PC-9 (cell line): ENCODE measurements around the gene LOXL1. TPM values are rescaled to one million over a fixed set of nuclear protein-coding genes. Genes with fewer than 3 reads are reported as not detected.
"Not testable (repeated sequence)": the region's sequence is repeated elsewhere in the genome, so short reads cannot be mapped to it uniquely, and the experiment has no call there.

Source experiments
- BruUV-seq: library from RNA; stranded (reverse); fragments of 400-500 nt; replicated peaks from 2 replicates; lab custom pipeline; 2021; lab: Mats Ljungman, UMichigan
- CTCF ChIA-PET: fragments of 300-600 bp; sonication (Branson Sonifier 250); formaldehyde crosslinking; loops from one replicate; lab custom pipeline; 2022; ENCODE audit warnings: antibody characterized with exemption; lab: Charles Lee
- POLR2A ChIA-PET: fragments of 300-600 bp; sonication (Branson Sonifier 250); formaldehyde crosslinking; loops from one replicate; lab custom pipeline; 2022; ENCODE audit warnings: antibody characterized with exemption; ENCODE audit not compliant: unreplicated experiment; lab: Charles Lee
- DNase-seq, 2 experiments: peaks; one replicate each; pipeline versions ENCODE4 v3.0.0 to v3.0.0-alpha.2; 2015 to 2022; ENCODE audit warnings: mixed read lengths in 1 of 2
- H2AFZ ChIP-seq: fragments of 200-600 bp; sonication (generic); 2 replicates; pipeline ENCODE4 v1.8.1; 2017; ENCODE audit warnings: antibody characterized with exemption
- H3F3A ChIP-seq: fragments of 200-600 bp; sonication (generic); 2 replicates; pipeline ENCODE4 v1.8.1; 2017; ENCODE audit warnings: antibody characterized with exemption, mild to moderate bottlenecking, low read depth; ENCODE audit not compliant: insufficient read depth
- H3K27ac ChIP-seq: fragments of 200-600 bp; sonication (generic); 2 replicates; pipeline ENCODE4 v1.6.1; 2016; ENCODE audit warnings: mixed run types
- H3K27me3 ChIP-seq: fragments of 200-600 bp; sonication (generic); 2 replicates; pipeline ENCODE4 v1.6.1; 2016; ENCODE audit warnings: low read depth, mixed run types; ENCODE audit not compliant: insufficient read depth
- H3K36me3 ChIP-seq: fragments of 200-600 bp; sonication (generic); 2 replicates; pipeline ENCODE4 v1.6.1; 2016; ENCODE audit warnings: low read depth, mixed run types
- H3K4me1 ChIP-seq: fragments of 200-600 bp; sonication (generic); replicated peaks from 2 replicates; pipeline ENCODE4 v1.6.1; 2016; ENCODE audit warnings: mixed run types; ENCODE audit not compliant: insufficient read depth
- H3K4me2 ChIP-seq: fragments of 200-600 bp; sonication (generic); 2 replicates; pipeline ENCODE4 v1.6.1; 2017; ENCODE audit warnings: mixed run types
- H3K4me3 ChIP-seq: fragments of 200-600 bp; sonication (generic); 2 replicates; pipeline ENCODE4 v1.6.1; 2016; ENCODE audit warnings: mixed run types
- H3K79me2 ChIP-seq: fragments of 200-600 bp; sonication (generic); 2 replicates; pipeline ENCODE4 v1.6.1; 2017; ENCODE audit warnings: low read depth, mixed run types
- H3K9me2 ChIP-seq: fragments of 200-600 bp; sonication (generic); 2 replicates; pipeline ENCODE4 v1.8.1; 2017; ENCODE audit warnings: mild to moderate bottlenecking; ENCODE audit not compliant: insufficient read depth
- H3K9me3 ChIP-seq: fragments of 200-600 bp; sonication (generic); 2 replicates; pipeline ENCODE4 v1.8.1; 2016; ENCODE audit warnings: low read depth; ENCODE audit not compliant: insufficient read depth
- H4K20me1 ChIP-seq: fragments of 200-600 bp; sonication (generic); 2 replicates; pipeline ENCODE4 v1.8.1; 2017; ENCODE audit not compliant: insufficient read depth
- EZH2 ChIP-seq: fragments of 200-600 bp; sonication (generic); IDR thresholded peaks from 2 replicates; pipeline ENCODE4 v1.8.0; 2017; ENCODE audit warnings: antibody characterized with exemption, low read depth
- intact Hi-C: fragments of 100-400 bp; cut with micrococcal nuclease; formaldehyde crosslinking; loops from one replicate; pipeline ENCODE4 v1.10.0; 2022; ENCODE audit not compliant: unreplicated experiment
- total RNA-seq: library from RNA; stranded (reverse); gene quantifications from 2 replicates; pipeline ENCODE4 v1.2.3, GENCODE V29; 2021
- TF ChIP-seq, protein P1 (sequence below): fragments of 200-600 bp; sonication (generic); conservative IDR thresholded peaks from 2 replicates; pipeline ENCODE4 v1.6.1; 2017; ENCODE audit warnings: mixed run types, antibody characterized with exemption, mild to moderate bottlenecking, moderate library complexity

LOXL1 gene
- total RNA-seq, 1 experiment from 2014 or later: 50.7 TPM

DNA sequence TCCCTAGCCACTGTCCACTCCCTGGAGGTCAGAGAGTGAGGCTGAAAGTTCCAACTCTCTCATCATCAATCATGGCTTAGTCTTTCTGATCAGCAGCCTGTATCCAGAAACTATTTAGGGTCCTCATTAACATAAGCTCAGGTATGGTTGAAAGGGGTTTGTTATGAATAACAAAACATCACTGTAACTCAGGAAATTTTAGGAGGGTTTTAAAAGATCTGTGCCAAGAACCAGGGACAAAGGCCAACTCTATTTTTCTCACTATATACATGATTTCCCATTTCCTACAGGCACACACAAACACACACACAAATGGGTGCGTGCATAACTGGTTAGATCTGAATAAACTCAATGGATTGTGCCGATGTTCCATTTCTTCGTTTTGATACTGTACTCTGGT is 42.2 kb downstream of the LOXL1 start:
- CTCF ChIA-PET: interaction anchor here (0.6 kb wide), 1 partner anchor 88 kb away, joined by 3 read pairs; no protein-coding TSS in a partner anchor

DNA sequence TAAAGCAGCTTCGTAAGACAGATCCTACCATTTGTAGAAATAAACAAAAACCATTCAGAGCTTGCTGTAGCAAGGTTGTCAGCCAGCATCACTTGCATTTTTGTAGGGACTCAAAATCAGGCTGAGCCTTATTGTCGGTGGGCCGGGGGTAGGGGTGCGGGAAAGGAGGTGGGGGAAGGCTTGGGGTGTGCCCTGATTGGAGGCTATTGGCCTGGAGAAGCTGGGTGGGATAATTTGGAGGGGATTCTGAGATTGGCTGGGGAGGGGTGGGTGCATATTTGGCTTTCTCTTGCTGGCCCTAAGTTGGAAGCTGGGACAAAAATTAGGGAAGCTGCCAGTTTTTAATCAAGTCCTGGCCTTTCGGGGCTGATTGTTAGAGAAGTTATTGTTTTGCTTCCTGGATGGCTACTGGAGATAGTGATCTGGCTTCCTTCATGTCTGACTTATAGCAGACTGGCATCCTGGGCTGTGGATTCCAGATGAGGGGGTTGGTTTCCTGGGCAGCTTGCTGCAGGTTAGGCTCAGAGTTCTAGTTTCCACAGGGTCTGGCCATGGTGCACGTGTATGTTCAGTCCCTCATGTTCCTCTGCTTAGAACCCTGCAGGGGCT is 43.0 kb downstream of the LOXL1 start:
- no peaks in the 10 kb centered on the region for H3K9me2 ChIP-seq
- H4K20me1 ChIP-seq: no peaks in the 10 kb centered on the region
- no peak overlapping the region for H3K4me3 ChIP-seq
- no peaks in the 10 kb centered on the region for H3K27me3 ChIP-seq
- no peaks in the 10 kb centered on the region for H3K36me3 ChIP-seq
- H3K9me3 ChIP-seq: no peaks in the 10 kb centered on the region
- ChIA-PET POLR2A (interaction anchor here (0.6 kb wide), 1 partner anchor 341 kb away, joined by 4 read pairs; no protein-coding TSS in a partner anchor), CTCF (no interaction called here)
- no peak overlapping the region for H3K4me2 ChIP-seq
- 0 out of 2 replicates have a peak, but pooled peaks cover 7% of the 10 kb centered on the region for H3F3A ChIP-seq
- no TSS peak for BruUV-seq
- TF ChIP-seq, protein P1, sequence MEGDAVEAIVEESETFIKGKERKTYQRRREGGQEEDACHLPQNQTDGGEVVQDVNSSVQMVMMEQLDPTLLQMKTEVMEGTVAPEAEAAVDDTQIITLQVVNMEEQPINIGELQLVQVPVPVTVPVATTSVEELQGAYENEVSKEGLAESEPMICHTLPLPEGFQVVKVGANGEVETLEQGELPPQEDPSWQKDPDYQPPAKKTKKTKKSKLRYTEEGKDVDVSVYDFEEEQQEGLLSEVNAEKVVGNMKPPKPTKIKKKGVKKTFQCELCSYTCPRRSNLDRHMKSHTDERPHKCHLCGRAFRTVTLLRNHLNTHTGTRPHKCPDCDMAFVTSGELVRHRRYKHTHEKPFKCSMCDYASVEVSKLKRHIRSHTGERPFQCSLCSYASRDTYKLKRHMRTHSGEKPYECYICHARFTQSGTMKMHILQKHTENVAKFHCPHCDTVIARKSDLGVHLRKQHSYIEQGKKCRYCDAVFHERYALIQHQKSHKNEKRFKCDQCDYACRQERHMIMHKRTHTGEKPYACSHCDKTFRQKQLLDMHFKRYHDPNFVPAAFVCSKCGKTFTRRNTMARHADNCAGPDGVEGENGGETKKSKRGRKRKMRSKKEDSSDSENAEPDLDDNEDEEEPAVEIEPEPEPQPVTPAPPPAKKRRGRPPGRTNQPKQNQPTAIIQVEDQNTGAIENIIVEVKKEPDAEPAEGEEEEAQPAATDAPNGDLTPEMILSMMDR: no peak
- TF ChIP-seq EZH2: no peak
- no peak overlapping the region for H2AFZ ChIP-seq
- H3K27ac ChIP-seq: no peak overlapping the region
- peaks cover 4% of the 10 kb centered on the region; the same call in 1 of the 2 replicates for H3K4me1 ChIP-seq
- no peak for DNase-seq
- H3K79me2 ChIP-seq: no peaks in the 10 kb centered on the region
- intact Hi-C loops: loop anchor here (10.0 kb wide), 1 partner anchor 94 kb away; the partner anchor contains the start of gene TBC1D21

More for the DNA sequence above, 42.2 kb downstream of the LOXL1 start:
- no peak overlapping the region for H3K4me3 ChIP-seq
- no peaks in the 10 kb centered on the region for H3K27me3 ChIP-seq
- no peak overlapping the region for H3K27ac ChIP-seq
- no peak overlapping the region for H2AFZ ChIP-seq
- BruUV-seq: no TSS peak
- DNase-seq: no peak
- peaks cover 4% of the 10 kb centered on the region; the same call in 1 of the 2 replicates for H3K4me1 ChIP-seq
- H3K36me3 ChIP-seq: no peaks in the 10 kb centered on the region
- no peak overlapping the region for H3K4me2 ChIP-seq
- no peaks in the 10 kb centered on the region for H3K9me2 ChIP-seq
- H3K79me2 ChIP-seq: no peaks in the 10 kb centered on the region
- POLR2A ChIA-PET: interaction anchor here (0.6 kb wide), 1 partner anchor 341 kb away, joined by 4 read pairs; no protein-coding TSS in a partner anchor
- TF ChIP-seq, protein P1: no peak
- TF ChIP-seq EZH2: no peak
- H4K20me1 ChIP-seq: no peaks in the 10 kb centered on the region
- H3K9me3 ChIP-seq: no peaks in the 10 kb centered on the region
- H3F3A ChIP-seq: 0 out of 2 replicates have a peak, but pooled peaks cover 7% of the 10 kb centered on the region
- intact Hi-C loops: loop anchor here (10.0 kb wide), 1 partner anchor 94 kb away; the partner anchor contains the start of gene TBC1D21

DNA sequence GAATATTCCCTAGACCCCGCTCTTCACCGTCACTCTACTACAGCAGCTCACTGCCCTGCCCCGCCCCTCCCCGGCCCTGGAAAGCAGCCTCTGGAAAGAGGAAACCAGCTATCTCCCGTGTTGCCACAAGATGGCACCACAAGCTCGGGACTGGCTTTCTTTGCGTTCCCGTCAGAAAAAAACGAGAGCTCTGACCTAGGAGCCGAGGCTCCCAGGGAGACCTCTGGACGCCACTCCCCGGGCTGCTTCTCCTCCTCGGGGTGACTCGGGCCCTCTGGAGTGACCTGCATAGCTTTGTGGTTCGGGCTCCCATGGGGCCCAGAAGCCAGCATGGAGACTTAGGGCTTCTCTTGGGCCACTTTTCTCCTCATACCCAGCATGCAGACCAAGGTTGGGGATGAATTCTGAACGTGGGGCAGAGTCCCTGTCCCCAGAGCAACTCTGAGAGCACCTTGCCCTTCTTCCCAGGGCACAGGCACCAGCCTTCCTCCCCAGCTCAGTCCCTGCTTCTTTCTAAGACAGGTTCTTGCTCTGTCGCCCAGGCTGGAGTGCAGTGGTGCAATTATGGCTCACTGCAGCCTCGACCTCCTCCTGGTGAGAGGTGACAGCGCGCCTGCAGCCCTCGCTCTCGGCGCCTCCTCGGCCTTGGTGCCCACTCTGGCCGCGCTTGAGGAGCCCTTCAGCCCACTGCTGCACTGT is 46.9 kb downstream of the LOXL1 start:
- peak; percentile 68 to 84 for DNase-seq
- H3K27me3 ChIP-seq: no peaks in the 10 kb centered on the region
- no peaks in the 10 kb centered on the region for H3K9me3 ChIP-seq
- ChIA-PET CTCF (interaction anchor here (0.6 to 1.3 kb wide), 21 partner anchors 9 to 1758 kb away, joined by 3 to 22 read pairs (median 6); partner anchors contain the start of gene PML), POLR2A (interaction anchor here (0.6 kb wide), 3 partner anchors 9 to 78 kb away, joined by 3 to 25 read pairs (median 14); no protein-coding TSS in a partner anchor)
- intact Hi-C loops: loop anchor here (1.0 to 10.0 kb wide), 4 partner anchors 62 to 349 kb away; no protein-coding TSS in a partner anchor
- no TSS peak for BruUV-seq
- H3K4me3 ChIP-seq: peak overlapping the region; percentile 37; the same call in 1 of the 2 replicates
- H3K36me3 ChIP-seq: no peaks in the 10 kb centered on the region
- no peaks in the 10 kb centered on the region for H3K79me2 ChIP-seq
- H3K9me2 ChIP-seq: no peaks in the 10 kb centered on the region
- no peaks in the 10 kb centered on the region for H3F3A ChIP-seq
- H4K20me1 ChIP-seq: no peaks in the 10 kb centered on the region
- H3K4me2 ChIP-seq: peak overlapping the region; percentile 78
- no peak overlapping the region for H3K27ac ChIP-seq
- H3K4me1 ChIP-seq: 0 out of 2 replicates have a peak, but pooled peaks cover 4% of the 10 kb centered on the region
- peak overlapping the region; percentile 72; the same call in 1 of the 2 replicates for H2AFZ ChIP-seq
- TF ChIP-seq, protein P1: peak; percentile 81
- no peak for TF ChIP-seq EZH2

DNA sequence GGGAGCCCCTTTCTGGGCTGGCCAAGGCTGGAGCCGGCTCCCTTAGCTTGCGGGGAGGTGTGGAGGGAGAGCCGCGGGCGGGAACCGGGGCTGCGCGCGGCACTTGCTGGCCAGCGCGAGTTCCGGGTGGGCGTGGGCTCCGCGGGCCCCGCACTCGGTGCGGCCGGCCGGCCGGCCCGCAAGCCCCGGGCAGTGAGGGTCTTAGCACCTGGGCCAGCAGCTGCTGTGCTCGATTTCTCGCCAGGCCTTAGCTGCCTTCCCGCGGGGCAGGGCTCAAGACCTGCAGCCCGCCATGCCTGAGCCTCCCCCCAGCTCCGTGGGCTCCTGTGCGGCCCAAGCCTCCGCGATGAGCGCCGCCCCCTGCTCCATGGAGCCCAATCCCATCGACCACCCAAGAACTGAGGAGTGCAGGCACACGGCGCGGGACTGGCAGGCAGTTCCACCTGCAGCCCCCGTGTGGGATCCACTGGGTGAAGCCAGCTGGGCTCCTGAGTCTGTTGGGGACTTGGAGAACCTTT is 47.5 kb downstream of the LOXL1 start:
- H3K27ac ChIP-seq, H4K20me1 ChIP-seq, H3K4me1 ChIP-seq, H2AFZ ChIP-seq, H3F3A ChIP-seq, H3K9me3 ChIP-seq, H3K4me3 ChIP-seq, H3K9me2 ChIP-seq, H3K79me2 ChIP-seq, H3K27me3 ChIP-seq, DNase-seq, POLR2A ChIA-PET, H3K4me2 ChIP-seq, BruUV-seq, H3K36me3 ChIP-seq: not testable (repeated sequence)
- intact Hi-C loops: loop anchor here (1.0 to 10.0 kb wide), 4 partner anchors 61 to 349 kb away; no protein-coding TSS in a partner anchor
- CTCF ChIA-PET: interaction anchor here (0.7 to 1.3 kb wide), 5 partner anchors 9 to 67 kb away, joined by 3 to 16 read pairs (median 8); partner anchors contain the start of gene PML
